ENCODE data around the gene LMO1. TPM values are rescaled to one million over a fixed set of nuclear protein-coding genes. Genes with fewer than 3 reads are reported as not detected.

Gene LMO1
- total and polyA plus RNA-seq, 10 of the 15 experiments (the other 5 are each of a cell fraction or from before 2014, with no cell fraction given): not detected

DNA sequence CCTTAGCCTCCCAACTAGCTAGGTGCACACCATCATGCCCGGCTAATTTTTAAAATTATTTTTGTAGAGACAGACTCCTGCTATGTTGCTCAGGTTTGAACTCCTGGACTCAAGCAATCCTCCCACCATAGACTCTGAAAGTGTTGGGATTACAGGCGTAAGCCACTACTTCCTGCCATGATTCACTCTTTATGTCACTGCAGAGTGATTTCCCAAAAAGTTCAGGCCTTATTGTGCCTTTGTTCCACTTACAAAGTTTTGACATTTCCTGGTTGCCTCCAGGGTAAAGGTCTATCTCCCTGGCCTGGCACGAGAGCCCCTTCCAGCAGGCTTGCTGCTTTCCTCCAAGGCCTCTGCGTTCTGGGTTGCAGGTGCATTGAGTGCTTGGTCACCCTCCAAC lies 50.3 kb downstream of the LMO1 start:
- in situ Hi-C loops (cut with MboI): no loop called here
- Histone ChIP-seq H2AFZ (ENCODE audit: control insufficient read depth, low read depth, low read length) (no peak overlapping the region), H3K27me3 (replicated peaks in 1 of 2; ENCODE audit: control insufficient read depth in 2 of 2, insufficient read depth in 2 of 2, low read length in 1 of 2) (peaks cover 0 to 3% of the 10 kb centered on the region in 2 experiments; a peak in 2 of 4 replicates), H3K36me3 (ENCODE audit: control insufficient read depth in 2 of 2, insufficient read depth in 2 of 2, low read length in 1 of 2) (no peaks in the 10 kb centered on the region), H3K4me3 (no peak overlapping the region), H3K4me2 (ENCODE audit: control insufficient read depth, insufficient read depth) (no peak overlapping the region), H4K20me1 (ENCODE audit: control insufficient read depth, insufficient read depth) (no peaks in the 10 kb centered on the region; the same call in 1 of the 2 replicates), H3K79me2 (ENCODE audit: control insufficient read depth, insufficient read depth, low read length) (no peaks in the 10 kb centered on the region), H3K27ac (ENCODE audit: control insufficient read depth, insufficient read depth) (no peak overlapping the region), H3K9me3 (replicated peaks; ENCODE audit: control insufficient read depth, insufficient read depth, low read length) (no peaks in the 10 kb centered on the region), H3K4me1 (ENCODE audit: control insufficient read depth, insufficient read depth, low read length) (no peaks in the 10 kb centered on the region), H3K9ac (ENCODE audit: control insufficient read depth, insufficient read depth, low read length) (no peak overlapping the region)
- ChIA-PET SMC1A (ENCODE audit: uncharacterized antibody, unreplicated experiment) (no interaction called here), POLR2A (no interaction called here), CTCF (interaction anchor here (0.8 to 3.1 kb wide), 2 partner anchors 11 to 13 kb away, joined by 3 to 7 read pairs; no protein-coding TSS in a partner anchor), RAD21 (ENCODE audit: unreplicated experiment) (no interaction called here)
- no TSS peak for BruUV-seq (replicated peaks)
- FAIRE-seq (no peak), ATAC-seq (no peak), DNase-seq (ENCODE audit: low read depth, low spot score) (no peak)
- WGBS (ENCODE audit: insufficient coverage, insufficient replicate concordance, low lambda C conversion rate, missing lambda C conversion rate): 37% methylated on average over 4 of the region's 4 CpGs
- TF ChIP-seq FOS (IDR thresholded peaks at IDR 0.05; ENCODE audit: borderline replicate concordance, extremely low read depth, insufficient read length): no peak
- no peak for TF ChIP-seq JUND (IDR thresholded peaks at IDR 0.05; ENCODE audit: low read depth, low read length)
- no peak for TF ChIP-seq HDGF (IDR thresholded peaks at IDR 0.05)
- intact Hi-C loops (cut with micrococcal nuclease; ENCODE audit: unreplicated experiment): no loop called here

DNA sequence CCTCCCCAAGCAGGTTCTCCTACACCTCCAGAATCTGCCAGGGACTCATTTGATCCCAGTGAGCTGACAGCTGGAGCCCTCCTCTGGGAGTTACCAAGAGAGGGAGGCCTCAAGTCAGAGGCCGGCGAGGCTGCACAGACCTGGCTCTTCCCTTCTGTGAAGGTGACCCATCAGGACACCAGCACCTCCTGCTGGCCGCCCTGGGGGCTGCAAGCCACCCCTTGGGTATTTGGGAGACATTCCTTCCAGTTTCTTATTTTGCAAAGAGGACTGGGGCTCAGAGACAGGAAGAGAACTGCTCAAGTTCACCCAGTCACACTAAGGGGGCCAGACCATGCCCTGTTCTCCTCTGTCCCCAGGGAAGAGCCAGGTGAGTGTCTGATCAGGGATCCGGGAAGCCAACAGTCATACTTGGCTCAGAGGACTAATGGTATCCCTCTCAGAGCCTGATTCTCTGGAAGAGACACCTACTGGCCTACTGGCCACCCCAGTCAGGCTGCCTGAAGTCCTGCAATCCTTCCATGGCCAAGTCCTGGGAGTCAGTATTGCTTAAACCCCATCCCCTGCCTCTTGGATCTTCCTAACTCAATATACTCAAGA lies 54.4 kb downstream of the LMO1 start:
- H3K9me3 ChIP-seq (replicated peaks; ENCODE audit: control insufficient read depth, insufficient read depth, low read length): no peaks in the 10 kb centered on the region
- in situ Hi-C loops (cut with MboI) (no loop called here), intact Hi-C loops (cut with micrococcal nuclease; ENCODE audit: unreplicated experiment) (loop anchor here (1.0 to 10.0 kb wide), 2 partner anchors 17 to 175 kb away; no protein-coding TSS in a partner anchor)
- no peak overlapping the region for H3K9ac ChIP-seq (ENCODE audit: control insufficient read depth, insufficient read depth, low read length)
- BruUV-seq (replicated peaks): no TSS peak
- 9% methylated on average over 4 of the region's 4 CpGs for WGBS (ENCODE audit: insufficient coverage, insufficient replicate concordance, low lambda C conversion rate, missing lambda C conversion rate)
- FAIRE-seq (no peak), DNase-seq (ENCODE audit: low read depth, low spot score) (no peak), ATAC-seq (peak; percentile 79)
- ChIA-PET RAD21 (ENCODE audit: unreplicated experiment) (interaction anchor here (3.0 kb wide), 2 partner anchors 13 to 16 kb away, joined by 20 to 33 read pairs; no protein-coding TSS in a partner anchor), SMC1A (ENCODE audit: uncharacterized antibody, unreplicated experiment) (interaction anchor here (1.5 to 3.6 kb wide), 4 partner anchors 13 to 19 kb away, joined by 5 to 28 read pairs (median 6); no protein-coding TSS in a partner anchor), CTCF (interaction anchor here (0.9 to 8.7 kb wide), 6 partner anchors 9 to 19 kb away, joined by 3 to 132 read pairs (median 4); no protein-coding TSS in a partner anchor), POLR2A (interaction anchor here (1.6 kb wide), 1 partner anchor 14 kb away, joined by 5 read pairs; no protein-coding TSS in a partner anchor)
- H3K4me1 ChIP-seq (ENCODE audit: control insufficient read depth, insufficient read depth, low read length): no peaks in the 10 kb centered on the region
- H2AFZ ChIP-seq (ENCODE audit: control insufficient read depth, low read depth, low read length): no peak overlapping the region
- peaks cover 3% of the 10 kb centered on the region in 2 experiments; a peak in 3 of 4 replicates for H3K27me3 ChIP-seq (replicated peaks in 1 of 2; ENCODE audit: control insufficient read depth in 2 of 2, insufficient read depth in 2 of 2, low read length in 1 of 2)
- no peaks in the 10 kb centered on the region; the same call in 1 of the 2 replicates for H4K20me1 ChIP-seq (ENCODE audit: control insufficient read depth, insufficient read depth)
- H3K79me2 ChIP-seq (ENCODE audit: control insufficient read depth, insufficient read depth, low read length): no peaks in the 10 kb centered on the region
- H3K4me3 ChIP-seq: no peak overlapping the region
- H3K36me3 ChIP-seq (ENCODE audit: control insufficient read depth in 2 of 2, insufficient read depth in 2 of 2, low read length in 1 of 2): no peaks in the 10 kb centered on the region
- H3K4me2 ChIP-seq (ENCODE audit: control insufficient read depth, insufficient read depth): no peak overlapping the region
- H3K27ac ChIP-seq (ENCODE audit: control insufficient read depth, insufficient read depth): no peak overlapping the region
- TF ChIP-seq CHD2 (IDR thresholded peaks at IDR 0.05; ENCODE audit: borderline replicate concordance, low read depth, low read length) (no peak), HCFC1 (IDR thresholded peaks at IDR 0.05; ENCODE audit: low read length) (no peak), RAD21 (IDR thresholded peaks at IDR 0.05; ENCODE audit: insufficient read depth, low read depth, low read length) (peak; percentile 55), NRF1 (conservative IDR thresholded peaks at IDR 0.05; ENCODE audit: low read depth, low read length) (no peak), SMC3 (IDR thresholded peaks at IDR 0.05; ENCODE audit: borderline replicate concordance, low read length) (peak; percentile 61; the same call in 1 of the 2 replicates), NR2F1 (conservative IDR thresholded peaks at IDR 0.05) (no peak)
- TF ChIP-seq, protein P1, sequence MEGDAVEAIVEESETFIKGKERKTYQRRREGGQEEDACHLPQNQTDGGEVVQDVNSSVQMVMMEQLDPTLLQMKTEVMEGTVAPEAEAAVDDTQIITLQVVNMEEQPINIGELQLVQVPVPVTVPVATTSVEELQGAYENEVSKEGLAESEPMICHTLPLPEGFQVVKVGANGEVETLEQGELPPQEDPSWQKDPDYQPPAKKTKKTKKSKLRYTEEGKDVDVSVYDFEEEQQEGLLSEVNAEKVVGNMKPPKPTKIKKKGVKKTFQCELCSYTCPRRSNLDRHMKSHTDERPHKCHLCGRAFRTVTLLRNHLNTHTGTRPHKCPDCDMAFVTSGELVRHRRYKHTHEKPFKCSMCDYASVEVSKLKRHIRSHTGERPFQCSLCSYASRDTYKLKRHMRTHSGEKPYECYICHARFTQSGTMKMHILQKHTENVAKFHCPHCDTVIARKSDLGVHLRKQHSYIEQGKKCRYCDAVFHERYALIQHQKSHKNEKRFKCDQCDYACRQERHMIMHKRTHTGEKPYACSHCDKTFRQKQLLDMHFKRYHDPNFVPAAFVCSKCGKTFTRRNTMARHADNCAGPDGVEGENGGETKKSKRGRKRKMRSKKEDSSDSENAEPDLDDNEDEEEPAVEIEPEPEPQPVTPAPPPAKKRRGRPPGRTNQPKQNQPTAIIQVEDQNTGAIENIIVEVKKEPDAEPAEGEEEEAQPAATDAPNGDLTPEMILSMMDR (IDR thresholded peaks at IDR 0.05 in 2 of 3, conservative IDR thresholded peaks at IDR 0.05 in 1 of 3; ENCODE audit: control insufficient read depth in 2 of 3, extremely low read depth in 1 of 3, insufficient read depth in 1 of 3, low read depth in 3 of 3, low read length in 3 of 3): peak; percentile 56 to 81 (median 75)
- TF ChIP-seq, protein P2, sequence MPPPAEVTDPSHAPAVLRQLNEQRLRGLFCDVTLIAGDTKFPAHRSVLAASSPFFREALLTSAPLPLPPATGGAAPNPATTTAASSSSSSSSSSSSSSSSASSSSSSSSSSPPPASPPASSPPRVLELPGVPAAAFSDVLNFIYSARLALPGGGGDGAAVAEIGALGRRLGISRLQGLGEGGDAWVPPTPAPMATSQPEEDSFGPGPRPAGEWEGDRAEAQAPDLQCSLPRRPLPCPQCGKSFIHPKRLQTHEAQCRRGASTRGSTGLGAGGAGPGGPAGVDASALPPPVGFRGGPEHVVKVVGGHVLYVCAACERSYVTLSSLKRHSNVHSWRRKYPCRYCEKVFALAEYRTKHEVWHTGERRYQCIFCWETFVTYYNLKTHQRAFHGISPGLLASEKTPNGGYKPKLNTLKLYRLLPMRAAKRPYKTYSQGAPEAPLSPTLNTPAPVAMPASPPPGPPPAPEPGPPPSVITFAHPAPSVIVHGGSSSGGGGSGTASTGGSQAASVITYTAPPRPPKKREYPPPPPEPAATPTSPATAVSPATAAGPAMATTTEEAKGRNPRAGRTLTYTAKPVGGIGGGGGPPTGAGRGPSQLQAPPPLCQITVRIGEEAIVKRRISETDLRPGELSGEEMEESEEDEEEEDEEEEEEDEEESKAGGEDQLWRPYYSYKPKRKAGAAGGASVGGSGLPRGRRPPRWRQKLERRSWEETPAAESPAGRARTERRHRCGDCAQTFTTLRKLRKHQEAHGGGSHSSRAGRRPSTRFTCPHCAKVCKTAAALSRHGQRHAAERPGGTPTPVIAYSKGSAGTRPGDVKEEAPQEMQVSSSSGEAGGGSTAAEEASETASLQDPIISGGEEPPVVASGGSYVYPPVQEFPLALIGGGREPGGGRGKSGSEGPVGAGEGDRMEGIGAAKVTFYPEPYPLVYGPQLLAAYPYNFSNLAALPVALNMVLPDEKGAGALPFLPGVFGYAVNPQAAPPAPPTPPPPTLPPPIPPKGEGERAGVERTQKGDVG (CRISPR knock-in tag; IDR thresholded peaks at IDR 0.05): no peak

Data from GM12878 (cell line).